ENCODE results near the gene APLP1.

DNA sequence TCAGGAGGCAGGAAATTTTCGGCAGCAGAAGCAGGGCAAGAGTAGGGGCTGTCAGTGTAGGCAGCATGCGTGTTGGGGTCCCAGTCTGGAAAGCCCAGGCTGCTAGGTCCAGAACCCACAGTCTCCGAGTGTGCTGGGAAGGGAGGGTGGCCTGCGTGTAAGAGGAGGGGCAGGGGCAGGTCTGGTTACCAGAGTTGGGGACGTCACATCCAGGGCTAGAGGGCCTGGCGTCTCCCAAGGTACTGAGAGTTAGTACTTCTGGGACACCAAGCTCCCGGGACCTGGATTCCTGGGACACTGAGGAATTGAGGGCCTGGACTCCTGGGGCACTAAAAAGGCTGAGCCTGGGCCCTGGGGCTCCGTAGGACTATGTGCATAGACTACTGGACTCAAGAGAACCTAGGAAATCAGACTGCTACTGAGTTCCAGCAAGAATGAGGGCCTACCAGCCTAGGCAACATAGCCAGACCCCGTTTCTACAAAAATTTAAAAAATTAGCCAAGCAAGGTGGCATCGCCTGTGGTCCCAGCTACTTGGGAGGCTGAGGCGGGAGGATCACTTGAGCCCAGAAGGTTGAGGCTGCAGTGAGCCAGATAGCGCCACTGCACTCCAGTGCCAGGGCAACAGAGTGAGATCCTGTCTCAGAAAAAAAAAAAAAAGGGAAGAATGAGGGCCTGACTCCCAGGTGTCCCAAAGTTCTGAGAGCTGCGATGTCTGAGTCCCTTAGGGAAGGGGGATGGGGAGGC lies 29.5 kb downstream of the APLP1 start:
- TF ChIP-seq, protein P1, sequence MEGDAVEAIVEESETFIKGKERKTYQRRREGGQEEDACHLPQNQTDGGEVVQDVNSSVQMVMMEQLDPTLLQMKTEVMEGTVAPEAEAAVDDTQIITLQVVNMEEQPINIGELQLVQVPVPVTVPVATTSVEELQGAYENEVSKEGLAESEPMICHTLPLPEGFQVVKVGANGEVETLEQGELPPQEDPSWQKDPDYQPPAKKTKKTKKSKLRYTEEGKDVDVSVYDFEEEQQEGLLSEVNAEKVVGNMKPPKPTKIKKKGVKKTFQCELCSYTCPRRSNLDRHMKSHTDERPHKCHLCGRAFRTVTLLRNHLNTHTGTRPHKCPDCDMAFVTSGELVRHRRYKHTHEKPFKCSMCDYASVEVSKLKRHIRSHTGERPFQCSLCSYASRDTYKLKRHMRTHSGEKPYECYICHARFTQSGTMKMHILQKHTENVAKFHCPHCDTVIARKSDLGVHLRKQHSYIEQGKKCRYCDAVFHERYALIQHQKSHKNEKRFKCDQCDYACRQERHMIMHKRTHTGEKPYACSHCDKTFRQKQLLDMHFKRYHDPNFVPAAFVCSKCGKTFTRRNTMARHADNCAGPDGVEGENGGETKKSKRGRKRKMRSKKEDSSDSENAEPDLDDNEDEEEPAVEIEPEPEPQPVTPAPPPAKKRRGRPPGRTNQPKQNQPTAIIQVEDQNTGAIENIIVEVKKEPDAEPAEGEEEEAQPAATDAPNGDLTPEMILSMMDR (IDR thresholded peaks at IDR 0.05): no peak
- TF ChIP-seq POLR2A (IDR thresholded peaks at IDR 0.05): no peak

All from esophagus squamous epithelium (tissue), 4 donors.